WTC11 (cell line): Measurements from ENCODE around the gene MAGEB6B.

Experiments used
- ATF1 ChIP-seq: sonication (generic); formaldehyde crosslinking; IDR thresholded peaks from 2 replicates; pipeline ENCODE4 v1.8.1; 2023; ENCODE audit warnings: mild to moderate bottlenecking, moderate library complexity, missing genetic modification reagents
- ATF3 ChIP-seq: sonication (generic); formaldehyde crosslinking; conservative IDR thresholded peaks from 2 replicates; pipeline ENCODE4 v1.8.1; 2022; ENCODE audit warnings: mild to moderate bottlenecking, missing genetic modification reagents
- CTCF ChIP-seq: fragments of 200-600 bp; IDR thresholded peaks from 2 replicates; pipeline ENCODE4 v1.8.0; 2022; ENCODE audit warnings: antibody characterized with exemption
- E2F1 ChIP-seq: sonication (generic); formaldehyde crosslinking; IDR thresholded peaks from 2 replicates; pipeline ENCODE4 v1.8.0; 2022; ENCODE audit warnings: mild to moderate bottlenecking, missing genetic modification reagents
- ETV6 ChIP-seq: sonication (generic); formaldehyde crosslinking; IDR thresholded peaks from 2 replicates; pipeline ENCODE4 v1.8.1; 2022; ENCODE audit warnings: mild to moderate bottlenecking, missing genetic modification reagents
- JUN ChIP-seq: sonication (generic); formaldehyde crosslinking; IDR thresholded peaks from 2 replicates; pipeline ENCODE4 v1.8.0; 2023; ENCODE audit warnings: mild to moderate bottlenecking, missing genetic modification reagents
- MAX ChIP-seq: sonication (generic); formaldehyde crosslinking; IDR thresholded peaks from 2 replicates; pipeline ENCODE4 v1.8.0; 2022; ENCODE audit warnings: mild to moderate bottlenecking, missing genetic modification reagents
- NFE2L1 ChIP-seq: sonication (generic); formaldehyde crosslinking; IDR thresholded peaks from 2 replicates; pipeline ENCODE4 v1.8.1; 2023; ENCODE audit warnings: missing genetic modification reagents
- PREB ChIP-seq: sonication (generic); formaldehyde crosslinking; IDR thresholded peaks from 2 replicates; pipeline ENCODE4 v1.8.1; 2022; ENCODE audit warnings: mild to moderate bottlenecking, missing genetic modification reagents, moderate library complexity, borderline replicate concordance
- SMAD4 ChIP-seq: sonication (generic); formaldehyde crosslinking; IDR thresholded peaks from 2 replicates; pipeline ENCODE4 v1.8.0; 2022; ENCODE audit warnings: mild to moderate bottlenecking, missing genetic modification reagents
- STAT6 ChIP-seq: sonication (generic); formaldehyde crosslinking; conservative IDR thresholded peaks from 2 replicates; pipeline ENCODE4 v1.8.1; 2023; ENCODE audit warnings: mild to moderate bottlenecking, low read depth, missing genetic modification reagents, moderate library complexity
- TCF7 ChIP-seq: sonication (generic); formaldehyde crosslinking; IDR thresholded peaks from 2 replicates; pipeline ENCODE4 v1.8.0; 2022; ENCODE audit warnings: mild to moderate bottlenecking, low read depth, missing genetic modification reagents, moderate library complexity
- USF2 ChIP-seq: sonication (generic); formaldehyde crosslinking; IDR thresholded peaks from 2 replicates; pipeline ENCODE4 v1.8.1; 2023; ENCODE audit warnings: mild to moderate bottlenecking, missing genetic modification reagents, moderate library complexity
- ZNF263 ChIP-seq: sonication (generic); formaldehyde crosslinking; IDR thresholded peaks from 2 replicates; pipeline ENCODE4 v1.8.1; 2022; ENCODE audit warnings: low read depth, mild to moderate bottlenecking, moderate library complexity, missing genetic modification reagents

GRCh38 chrX:26138274-26138673 lies 22.1 kb upstream of the MAGEB6B start, which contains the start of gene MAGEB18:
- TF ChIP-seq CTCF (no peak), ETV6 (CRISPR knock-in tag) (no peak), SMAD4 (CRISPR knock-in tag) (no peak), JUN (CRISPR knock-in tag) (no peak), USF2 (CRISPR knock-in tag) (no peak), TCF7 (CRISPR knock-in tag) (no peak), ZNF263 (no peak), MAX (no peak), PREB (no peak), STAT6 (CRISPR knock-in tag) (no peak), E2F1 (CRISPR knock-in tag) (no peak), ATF3 (CRISPR knock-in tag) (no peak), NFE2L1 (CRISPR knock-in tag) (no peak), ATF1 (CRISPR knock-in tag) (no peak)
